ENCODE results near the gene PDGFB. TPM values are rescaled to one million over a fixed set of nuclear protein-coding genes. Genes with fewer than 3 reads are reported as not detected.

The PDGFB gene
- total and polyA plus RNA-seq, 9 of the 15 experiments (the other 6 are each of a cell fraction or from before 2014, with no cell fraction given) = 0.07 to 4.0 (median 0.48) TPM; not detected in 1

- TF ChIP-seq ZFPM2 (CRISPR knock-in tag; IDR thresholded peaks at IDR 0.05) (no peak), E2F4 (CRISPR knock-in tag; IDR thresholded peaks at IDR 0.05; ENCODE audit: low read depth) (no peak), CREB3 (tag; conservative IDR thresholded peaks at IDR 0.05; ENCODE audit: low read depth) (peak; percentile 59; the same call in 1 of the 2 replicates), ATF3 (IDR thresholded peaks at IDR 0.05) (peak; percentile 36; the same call in 1 of the 2 replicates), ATF3 (CRISPR knock-in tag; conservative IDR thresholded peaks at IDR 0.05) (no peak), TCF15 (CRISPR knock-in tag; IDR thresholded peaks at IDR 0.05) (no peak), RNF2 (IDR thresholded peaks at IDR 0.05) (0 out of 2 replicates have a peak, but pooled peaks have one; percentile 21), ZNF589 (CRISPR knock-in tag; IDR thresholded peaks at IDR 0.05; ENCODE audit: low read depth) (peak; percentile 78; the same call in 1 of the 2 replicates), ARID1B (IDR thresholded peaks at IDR 0.05) (peak; percentile 44), SUPT5H (IDR thresholded peaks at IDR 0.05) (0 out of 2 replicates have a peak, but pooled peaks have one; percentile 41), ZEB2 (IDR thresholded peaks at IDR 0.05) (0 out of 2 replicates have a peak, but pooled peaks have one; percentile 19), NFRKB (IDR thresholded peaks at IDR 0.05; ENCODE audit: low read depth) (0 out of 2 replicates have a peak, but pooled peaks have one; percentile 64), MLLT1 (IDR thresholded peaks at IDR 0.05) (no peak), CHD4 (IDR thresholded peaks at IDR 0.05; ENCODE audit: insufficient read depth, insufficient replicate concordance, low read depth, low read length, poor library complexity, severe bottlenecking) (no peak), MTA3 (IDR thresholded peaks at IDR 0.05; ENCODE audit: borderline replicate concordance) (0 out of 2 replicates have a peak, but pooled peaks have one; percentile 48), E2F6 (IDR thresholded peaks at IDR 0.05; ENCODE audit: borderline replicate concordance in 1 of 2, extremely low read depth in 1 of 2, insufficient read depth in 1 of 2, insufficient read length in 1 of 2, low read depth in 1 of 2, low read length in 1 of 2, poor library complexity in 1 of 2, severe bottlenecking in 1 of 2) (peak; percentile 80 to 90), FOXJ2 (tag; IDR thresholded peaks at IDR 0.05) (no peak), ZBTB43 (CRISPR knock-in tag; IDR thresholded peaks at IDR 0.05) (no peak)
Observed at GRCh38 chr22:39292561-39293074, 47.8 kb upstream of the PDGFB start (continued).

Data from K562 (cell line).